Measurements from ENCODE around the gene HGFAC. TPM values are rescaled to one million over a fixed set of nuclear protein-coding genes. Genes with fewer than 3 reads are reported as not detected.

The HGFAC gene
- total RNA-seq, 1 donor from 2014 or later: 177 TPM

DNA sequence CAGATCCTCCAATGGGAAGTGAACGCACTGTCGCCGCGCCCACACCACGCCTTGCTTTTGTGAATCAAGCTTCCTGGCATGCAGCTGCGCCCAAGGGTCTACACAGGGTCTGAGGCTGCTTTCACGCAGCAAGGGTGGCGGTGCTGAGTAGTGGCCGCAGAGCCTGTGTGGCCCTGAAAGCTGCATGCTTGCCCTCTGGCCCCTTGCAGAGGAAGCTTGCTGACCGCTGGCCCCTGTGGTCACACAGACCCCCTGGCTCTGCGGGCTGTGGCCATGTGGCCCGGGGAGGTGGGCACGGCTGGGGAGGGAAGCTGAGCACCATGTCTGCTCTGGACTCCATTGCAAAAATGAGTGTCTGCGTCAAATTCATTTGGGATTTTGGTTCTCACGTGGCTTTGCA lies 30.1 kb downstream of the HGFAC start:
- ATAC-seq: no peak

DNA sequence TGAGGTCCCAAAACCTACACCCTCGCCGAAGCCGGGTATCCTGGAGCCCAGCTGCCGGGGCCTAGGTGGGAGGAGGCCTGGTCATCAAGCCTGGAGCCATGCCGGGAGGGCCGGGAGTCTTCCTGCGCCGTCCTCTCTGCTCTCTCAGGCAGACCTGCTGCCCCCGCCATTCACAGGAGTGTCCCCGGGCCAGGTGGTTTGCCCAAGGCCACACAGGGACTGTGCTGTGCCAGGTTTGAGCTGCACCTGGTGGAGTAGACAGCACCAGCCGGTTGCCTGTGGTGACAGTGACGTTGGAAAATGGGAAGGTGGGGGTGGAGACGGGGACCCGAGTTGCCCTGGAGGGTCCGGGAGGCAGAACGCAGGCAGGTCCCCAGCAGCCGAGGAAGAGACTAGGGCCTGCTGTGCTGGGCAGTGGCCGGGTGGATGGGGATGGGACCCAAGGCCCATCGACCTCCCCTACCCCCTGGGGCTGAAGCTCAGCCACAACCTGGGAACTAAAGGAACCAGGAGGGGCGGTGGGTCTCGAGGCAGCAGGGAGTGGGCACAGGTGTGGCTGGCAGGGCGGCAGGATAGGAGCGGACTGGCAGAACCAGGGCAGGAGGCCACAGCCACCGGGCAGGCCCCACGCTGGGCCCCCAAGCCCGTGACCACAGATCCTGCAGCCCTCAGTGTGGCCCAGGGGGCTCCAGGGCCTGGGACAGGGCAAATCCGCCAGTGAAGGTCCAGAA lies 30.8 kb downstream of the HGFAC start:
- ATAC-seq: no peak
- DNase-seq (ENCODE audit: low spot score): no peak

More for the DNA sequence above, 30.1 kb downstream of the HGFAC start:
- DNase-seq (ENCODE audit: low spot score): no peak

DNA sequence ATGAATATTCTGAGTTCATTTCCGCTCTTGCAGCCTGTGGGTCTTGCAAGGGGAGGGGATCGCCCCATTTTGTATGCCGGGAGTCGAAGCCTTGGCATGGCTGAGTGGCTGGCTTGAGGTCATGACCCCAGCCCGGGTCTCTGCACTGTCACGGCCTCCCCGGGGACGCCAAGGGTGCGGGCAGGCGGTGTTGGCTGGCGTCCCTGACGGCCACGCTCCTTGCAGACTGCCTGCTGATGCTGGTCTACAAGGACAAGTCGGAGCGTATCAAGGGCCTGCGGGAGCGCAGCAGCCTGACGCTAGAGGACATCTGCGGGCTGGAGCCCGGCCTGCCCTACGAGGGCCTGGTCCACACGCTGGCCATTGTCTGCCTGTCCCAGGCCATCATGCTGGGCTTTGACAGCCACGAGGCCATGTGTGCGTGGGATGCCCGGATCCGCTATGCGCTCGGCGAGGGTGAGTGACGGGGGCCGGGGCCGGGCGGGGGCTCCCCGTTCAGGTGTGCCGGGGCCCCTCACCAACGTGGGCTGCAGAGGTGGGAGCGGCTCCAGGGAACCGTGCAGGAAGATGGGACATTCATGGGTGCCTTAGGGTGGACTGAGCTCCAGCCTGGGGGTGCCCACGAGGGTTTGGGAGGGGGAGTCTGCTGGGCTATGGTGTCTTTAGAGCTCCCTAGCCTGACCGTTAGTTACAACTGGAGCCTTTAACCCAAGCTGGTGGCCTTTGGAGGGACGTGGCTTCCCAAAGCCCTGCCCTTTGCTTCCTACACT lies 31.6 kb downstream of the HGFAC start:
- DNase-seq (ENCODE audit: low spot score) (no peak), ATAC-seq (no peak)

DNA sequence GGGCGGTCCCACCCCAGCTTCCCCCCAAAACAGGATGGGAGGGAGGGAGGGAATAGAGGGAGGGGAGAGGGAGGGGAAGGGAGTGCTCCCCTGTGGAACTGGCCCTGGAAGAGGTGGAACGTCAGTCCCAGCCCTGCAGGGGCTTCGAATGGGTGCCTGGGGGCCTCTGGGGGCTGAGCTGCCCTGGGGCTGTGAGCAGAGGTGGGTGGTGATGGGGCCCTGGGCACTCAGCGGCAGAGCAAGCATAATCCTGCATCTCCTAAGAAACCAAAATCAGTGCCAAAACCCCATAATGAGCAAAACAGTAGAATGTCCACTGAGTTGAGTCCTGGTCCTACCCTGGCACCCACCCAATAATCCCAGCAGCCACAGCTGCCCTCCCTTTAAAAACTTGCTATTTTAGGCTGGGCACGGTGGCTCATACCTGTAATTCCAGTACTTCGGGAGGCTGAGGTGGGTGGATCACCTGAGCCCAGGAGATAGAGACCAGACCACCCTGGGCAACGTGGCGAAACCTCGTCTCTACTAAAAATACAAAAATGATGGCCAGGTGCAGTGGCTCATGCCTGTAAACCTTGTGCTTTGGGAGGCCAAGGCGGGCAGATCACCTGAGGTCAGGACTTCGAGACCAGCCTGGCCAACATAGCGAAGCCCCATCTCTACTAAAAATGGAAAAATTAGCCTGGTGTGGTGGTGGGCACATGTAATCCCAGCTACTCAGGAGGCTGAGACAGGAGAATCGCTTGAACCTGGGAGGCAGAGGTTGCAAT lies 32.4 kb downstream of the HGFAC start:
- no peak for ATAC-seq
- no peak for DNase-seq (ENCODE audit: low spot score)

DNA sequence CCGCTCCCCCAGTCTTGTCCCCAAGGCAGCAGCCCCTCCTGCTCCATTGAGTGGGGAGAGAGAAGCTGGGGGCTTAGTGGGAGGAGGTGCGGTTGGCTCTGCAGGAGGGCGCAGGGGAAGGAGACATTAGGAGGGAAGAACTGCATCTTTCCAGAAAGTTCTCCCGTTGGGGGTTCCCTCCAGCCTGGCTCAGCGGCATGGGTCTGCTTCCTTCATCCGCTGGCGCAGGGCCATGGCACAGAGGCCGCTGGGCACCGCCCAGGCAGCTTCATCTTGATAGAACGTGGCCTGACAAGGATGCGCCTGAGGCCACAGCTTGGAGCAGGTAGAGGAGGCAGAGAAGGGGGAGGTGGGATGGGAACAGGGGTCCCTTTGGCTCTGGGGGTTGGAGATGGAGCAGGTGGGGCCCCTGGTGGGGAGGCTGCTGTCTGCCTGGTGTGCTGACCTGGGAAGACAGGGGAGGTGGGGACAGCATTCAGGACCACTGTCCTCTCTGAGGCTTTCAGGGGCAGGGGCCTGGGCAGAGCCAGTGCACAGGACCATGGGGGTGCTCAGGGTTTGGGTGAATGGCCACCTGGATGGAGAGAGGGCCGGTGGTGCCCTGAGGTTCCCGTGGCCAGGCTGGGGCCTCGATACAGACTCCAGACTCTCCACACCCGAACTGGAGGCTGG lies 33.4 kb downstream of the HGFAC start:
- DNase-seq (ENCODE audit: low spot score): no peak
- ATAC-seq: no peak

DNA sequence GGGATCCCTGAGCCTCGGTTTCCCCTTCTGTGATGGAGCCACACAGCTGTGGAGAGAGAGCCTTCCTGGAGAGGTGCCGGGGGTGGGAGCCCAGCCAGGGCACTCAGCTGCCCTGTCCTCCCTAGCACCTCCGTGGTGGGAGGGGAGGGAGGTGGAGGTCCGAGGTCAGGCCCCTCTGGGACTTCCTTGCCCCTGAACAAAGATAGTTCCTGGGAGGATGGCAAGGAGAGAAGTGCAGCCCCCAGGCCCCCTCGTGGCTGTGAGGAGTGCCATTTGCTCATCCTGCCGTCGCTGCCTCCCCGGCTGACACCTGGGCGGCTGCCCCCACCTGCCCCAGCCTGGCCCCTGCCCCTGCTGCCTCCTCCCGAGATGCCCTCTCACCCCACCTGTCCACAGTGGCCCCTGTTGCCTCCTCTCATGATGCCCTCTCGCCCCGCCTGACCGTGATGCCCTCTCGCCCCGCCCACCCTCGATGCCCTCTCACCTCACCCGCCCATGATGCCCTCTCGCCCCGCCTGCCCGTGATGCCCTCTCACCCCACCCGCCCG lies 34.0 kb downstream of the HGFAC start:
- DNase-seq (ENCODE audit: low spot score) (no peak), ATAC-seq (no peak)

DNA sequence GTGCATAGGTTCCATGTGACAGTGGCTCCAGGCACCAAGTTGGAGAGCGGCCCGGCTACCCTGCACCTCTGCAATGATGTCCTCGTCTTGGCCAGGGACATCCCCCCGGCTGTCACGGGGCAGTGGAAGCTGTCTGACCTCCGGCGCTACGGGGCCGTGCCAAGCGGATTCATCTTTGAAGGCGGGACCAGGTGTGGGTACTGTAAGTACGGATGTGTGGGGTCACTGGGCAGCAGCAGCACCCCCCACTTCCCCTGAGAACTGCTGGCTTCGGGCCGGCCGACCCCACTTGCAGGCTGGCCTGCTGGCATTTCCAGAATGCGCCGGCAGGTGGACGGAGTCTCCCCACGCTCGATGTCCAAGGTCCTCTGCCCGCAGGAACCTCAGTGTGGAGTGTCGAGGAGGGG lies 34.6 kb downstream of the HGFAC start:
- no peak for ATAC-seq
- no peak for DNase-seq (ENCODE audit: low spot score)

DNA sequence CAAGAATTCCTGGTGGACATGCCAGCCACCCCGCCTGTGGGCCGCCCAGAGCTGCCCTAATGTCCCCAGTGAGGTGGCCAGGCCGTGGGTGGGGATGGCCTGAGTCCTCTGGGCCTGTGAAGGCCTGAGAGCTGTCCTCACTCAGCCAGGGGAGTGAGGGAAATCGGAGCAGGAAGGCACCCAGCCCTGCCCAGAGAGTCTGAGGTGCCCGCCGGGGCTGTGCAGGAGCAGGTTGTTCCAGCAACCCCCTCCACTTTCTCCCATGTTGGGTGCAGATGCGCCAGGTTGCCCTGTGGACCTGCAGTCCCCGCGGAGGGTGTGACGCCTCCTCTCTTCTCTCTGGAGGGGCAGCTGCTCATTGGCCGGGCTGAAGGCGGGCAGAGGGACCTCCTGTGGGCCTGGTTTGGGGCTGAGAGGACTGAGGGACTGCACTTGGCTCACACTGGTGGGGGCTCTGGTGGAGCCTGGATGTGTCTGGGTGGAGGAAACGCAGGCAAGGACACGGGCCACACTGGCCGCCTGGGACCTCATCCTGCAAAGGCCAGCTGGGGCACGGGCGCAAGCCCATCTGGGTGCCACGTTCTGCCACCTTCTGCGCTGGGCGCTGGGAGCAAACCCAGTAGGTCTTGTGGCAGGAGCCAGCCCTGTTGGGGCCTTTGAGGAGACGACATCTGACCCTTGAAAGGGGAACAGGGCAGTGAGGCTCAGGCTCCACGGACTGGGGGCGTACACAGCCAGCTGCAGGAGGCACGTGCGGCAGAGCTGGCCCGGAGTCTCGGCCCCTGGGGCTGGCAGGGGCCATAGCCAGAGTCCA lies 35.4 kb downstream of the HGFAC start:
- DNase-seq (ENCODE audit: low spot score): no peak

DNA sequence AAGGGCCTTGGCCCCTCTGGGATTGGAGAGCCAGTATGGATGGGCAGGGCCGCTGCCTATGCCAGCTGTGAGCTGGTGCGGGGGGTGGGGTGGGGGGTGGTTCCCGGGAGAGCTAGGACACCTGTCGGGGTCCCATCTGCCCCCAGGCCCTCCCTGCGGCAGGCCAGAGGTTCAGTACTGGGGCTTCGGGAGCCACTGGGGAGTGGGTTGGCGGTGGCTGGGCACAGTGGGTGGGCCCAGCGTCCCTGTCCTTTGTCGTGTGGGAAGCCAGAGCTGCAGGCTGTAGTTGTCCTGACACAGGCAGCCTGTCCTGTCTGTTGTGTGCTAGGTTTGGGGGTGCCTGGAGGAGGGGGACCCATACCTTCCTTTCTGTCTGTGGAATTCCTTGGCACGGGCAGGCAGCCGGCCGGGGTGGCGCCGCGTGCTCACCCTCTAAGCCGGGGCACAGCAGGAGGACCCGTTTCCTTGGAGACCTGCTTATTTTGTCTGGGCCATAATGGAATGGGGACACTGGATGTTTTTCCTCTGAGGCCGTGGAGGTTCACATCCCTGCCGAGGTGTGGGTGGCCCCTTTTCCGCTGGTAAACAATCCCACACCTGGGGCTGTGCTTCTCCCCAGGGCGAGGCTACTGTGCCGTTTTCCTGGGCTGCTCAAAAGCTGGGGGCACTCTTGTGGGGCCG lies 36.1 kb downstream of the HGFAC start:
- DNase-seq (ENCODE audit: low spot score) (no peak), ATAC-seq (no peak)

More for the DNA sequence above, 35.4 kb downstream of the HGFAC start:
- ATAC-seq: no peak

DNA sequence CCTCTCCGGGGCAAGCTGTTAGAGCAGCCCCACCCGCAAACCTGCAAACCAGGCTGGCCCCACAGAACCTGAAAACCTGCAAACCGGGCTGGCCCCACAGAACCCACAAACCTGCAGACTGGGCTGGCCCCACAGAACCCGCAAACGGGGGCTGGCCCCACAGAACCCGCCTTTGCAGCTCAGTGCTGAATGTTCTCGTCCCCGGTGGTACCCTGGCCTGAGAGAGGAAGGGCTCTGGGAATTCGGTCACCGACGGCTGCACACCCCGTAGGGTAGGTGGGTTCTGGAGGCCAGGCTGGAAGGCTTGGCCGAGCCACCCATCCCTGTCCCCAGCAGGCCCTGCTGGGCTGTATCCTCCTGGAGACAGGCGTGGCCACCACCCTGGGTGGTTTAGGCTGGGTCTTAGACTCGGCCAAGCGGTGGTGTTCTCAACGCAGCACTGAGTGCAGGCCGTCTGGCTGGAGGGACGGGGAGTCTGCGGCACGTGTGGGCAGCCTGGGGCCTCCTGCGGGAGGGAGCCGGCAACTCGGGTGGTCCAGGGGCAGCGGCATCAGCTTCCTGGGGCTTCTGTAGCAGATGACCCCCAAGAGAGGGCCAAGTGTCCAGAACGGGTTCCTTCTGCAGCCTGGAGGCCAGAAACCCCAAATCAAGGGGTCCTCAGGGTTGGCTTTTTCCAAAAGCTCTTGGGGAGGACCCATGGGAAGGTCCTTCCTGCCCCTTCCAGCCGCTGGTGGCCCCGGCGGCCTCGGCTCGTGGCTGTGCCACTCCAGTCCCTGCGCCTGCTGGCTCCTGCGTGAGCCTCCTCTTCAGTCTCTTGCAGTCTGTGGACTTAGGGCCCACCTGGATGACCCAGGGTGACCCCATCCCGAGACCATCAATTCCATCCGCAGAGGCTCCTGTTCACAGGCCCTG lies 36.9 kb downstream of the HGFAC start:
- DNase-seq (ENCODE audit: low spot score): no peak
- ATAC-seq: no peak

DNA sequence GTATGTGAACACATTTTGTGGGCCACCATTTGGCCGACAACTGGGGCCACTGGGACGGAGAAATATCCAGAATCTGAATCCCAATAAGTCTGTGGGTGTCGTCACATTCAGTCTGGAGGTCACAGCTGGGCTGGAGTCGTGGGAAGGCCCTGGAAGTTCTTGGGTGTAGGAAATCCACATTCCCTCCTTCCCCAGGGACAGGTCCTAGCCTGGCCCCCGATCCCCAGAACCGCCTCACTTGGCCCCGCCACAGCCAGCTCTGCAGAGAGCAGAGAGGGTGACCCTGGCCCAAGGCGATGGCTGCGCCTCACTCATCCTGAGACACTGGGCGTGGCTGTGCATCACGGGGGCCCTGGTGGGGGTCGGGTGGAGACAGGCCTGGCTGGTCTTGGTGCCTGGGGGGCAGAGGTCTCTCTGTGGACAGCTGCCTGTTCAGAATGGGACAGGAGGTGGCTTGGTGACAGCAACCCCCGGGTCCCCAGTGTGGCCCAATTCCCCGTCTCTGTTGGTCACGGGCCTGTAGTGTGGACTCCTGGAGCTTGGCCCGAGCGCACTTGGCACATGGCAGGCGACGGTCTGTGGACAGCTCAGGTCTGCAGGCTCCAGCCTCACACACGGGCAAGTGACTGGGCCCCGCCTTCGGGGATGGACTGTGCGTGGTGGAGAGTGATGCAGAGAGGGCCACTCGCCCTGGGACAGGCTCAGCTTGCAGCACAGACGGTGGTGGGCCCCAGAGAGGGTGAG lies 37.8 kb downstream of the HGFAC start:
- ATAC-seq (peak; percentile 70), DNase-seq (ENCODE audit: low spot score) (peak; percentile 63)

DNA sequence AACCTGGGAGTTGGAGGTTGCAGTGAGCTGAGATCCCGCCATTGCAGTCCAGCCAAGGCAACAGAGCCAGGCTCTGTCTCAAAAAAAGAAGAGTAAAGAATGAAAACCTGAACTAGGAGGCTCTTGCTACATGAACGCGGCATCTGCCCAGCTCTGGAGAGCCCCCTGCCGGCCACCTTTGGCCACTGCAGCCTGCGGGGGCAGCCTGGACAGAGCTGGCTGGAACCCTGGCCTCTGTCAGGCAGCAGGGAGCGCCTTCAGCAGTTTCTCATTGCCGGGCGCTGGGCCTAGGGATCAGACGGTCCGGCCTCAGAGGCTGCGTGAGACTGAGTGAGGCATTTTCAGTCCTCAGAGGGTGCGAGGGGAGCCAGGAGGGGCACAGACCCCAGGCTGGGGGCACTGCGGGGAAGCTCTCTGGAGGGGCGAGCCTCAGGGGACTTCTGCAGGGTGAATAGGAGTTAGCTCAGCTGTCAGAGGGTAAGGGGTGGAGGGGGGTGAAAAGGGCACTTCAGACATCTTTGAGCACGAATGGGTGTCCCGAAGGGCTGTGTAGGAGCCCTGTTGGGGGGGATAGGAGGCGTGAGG lies 38.9 kb downstream of the HGFAC start:
- ATAC-seq (peak; percentile 87), DNase-seq (ENCODE audit: low spot score) (peak; percentile 82)

DNA sequence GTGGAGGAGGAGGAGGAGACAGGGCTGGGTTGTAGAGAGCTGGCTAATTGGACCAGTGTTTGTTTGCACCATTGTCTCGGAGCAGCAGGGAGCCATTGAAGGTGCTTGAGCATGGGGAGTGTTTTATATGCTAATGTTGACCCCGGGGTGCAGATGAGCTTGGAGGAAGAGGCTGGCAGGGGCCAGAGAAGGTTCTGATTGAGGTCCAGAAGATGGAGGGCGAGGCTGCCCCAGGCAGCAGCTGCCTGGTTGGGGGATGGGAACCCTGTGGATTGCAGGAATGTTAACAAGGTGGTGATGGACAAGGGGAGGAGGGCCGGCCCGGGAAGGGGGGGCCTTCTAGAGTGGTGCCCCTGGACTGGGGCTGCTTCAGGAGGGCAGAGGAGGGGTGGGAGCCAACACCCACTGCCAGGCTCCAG lies 39.4 kb downstream of the HGFAC start:
- ATAC-seq (no peak), DNase-seq (ENCODE audit: low spot score) (no peak)

DNA sequence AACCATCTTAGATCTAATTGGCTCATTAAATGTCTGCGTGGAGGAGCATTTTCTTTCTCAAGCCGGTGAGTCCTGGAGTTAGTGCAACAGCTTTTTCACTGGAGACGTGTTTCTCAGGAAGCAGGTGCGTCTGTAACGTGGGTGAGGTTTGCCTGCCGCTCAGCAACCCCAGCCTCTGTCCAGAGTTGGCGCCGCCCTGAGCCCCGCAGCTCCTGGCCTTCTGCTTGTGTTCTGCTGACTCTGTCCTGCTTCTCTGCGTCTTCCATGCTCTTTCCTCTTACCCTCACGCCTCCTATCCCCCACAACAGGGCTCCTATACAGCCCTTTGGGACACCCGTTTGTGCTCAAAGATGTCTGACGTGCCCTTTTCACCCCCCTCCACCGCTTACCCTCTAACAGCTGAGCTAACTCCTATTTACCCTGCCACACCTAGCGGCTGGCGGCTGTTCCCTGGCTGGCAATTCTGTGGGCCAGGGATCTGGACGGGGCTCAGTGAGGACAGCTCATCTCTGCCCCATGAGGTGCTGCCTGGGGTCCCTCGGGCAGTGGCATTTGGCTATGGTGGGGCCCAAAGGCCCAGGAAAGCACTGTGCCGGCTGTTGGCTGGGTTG lies 40.1 kb downstream of the HGFAC start:
- ATAC-seq (no peak), DNase-seq (ENCODE audit: low spot score) (no peak)

DNA sequence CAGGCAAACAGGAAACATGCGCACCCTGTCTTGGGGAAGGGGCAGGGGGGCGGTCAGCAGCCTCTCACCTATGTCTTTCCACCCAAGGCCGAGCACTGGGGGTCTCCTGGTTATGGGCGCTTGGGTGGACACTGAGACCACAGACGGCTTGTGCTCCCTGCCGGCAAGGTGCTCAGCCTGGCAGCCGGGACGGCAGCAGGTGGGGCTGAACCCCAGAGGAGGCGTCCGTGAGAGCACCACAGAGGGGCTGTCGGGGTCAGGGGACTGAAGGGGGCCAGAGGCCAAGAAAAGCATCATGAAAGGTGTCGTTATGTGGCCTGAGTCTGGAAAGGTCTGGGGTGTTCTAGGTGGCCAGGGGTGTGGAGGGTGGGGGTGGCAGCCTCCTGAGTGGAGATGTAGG lies 40.9 kb downstream of the HGFAC start:
- ATAC-seq (no peak), DNase-seq (ENCODE audit: low spot score) (no peak)

DNA sequence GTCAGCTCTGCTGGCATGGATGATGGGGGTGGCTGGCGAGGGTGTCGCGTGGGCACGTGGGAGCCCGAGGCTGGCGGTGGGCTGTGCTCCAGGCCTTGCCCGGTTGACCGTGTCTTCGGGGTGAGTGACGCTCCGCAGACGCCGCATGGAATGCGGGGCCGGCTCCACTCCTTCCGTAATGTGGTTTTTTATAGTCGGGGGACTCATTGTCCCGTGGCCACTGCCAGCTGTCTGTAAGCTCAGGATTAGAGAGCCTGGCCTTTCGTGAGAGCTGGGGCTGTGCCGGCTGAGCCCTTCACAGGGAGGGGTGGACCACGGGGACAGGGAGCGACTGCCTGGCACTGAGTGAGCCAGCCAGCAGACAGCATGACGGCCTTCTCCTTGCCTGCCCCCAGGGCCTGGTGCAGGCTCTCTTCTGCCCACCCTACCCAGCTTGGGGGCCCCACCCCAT lies 41.7 kb downstream of the HGFAC start:
- no peak for ATAC-seq
- DNase-seq (ENCODE audit: low spot score): no peak

All from left lobe of liver (tissue), 2 donors.